Measurements from ENCODE around the gene SAAL1.

The SAAL1 gene

DNA sequence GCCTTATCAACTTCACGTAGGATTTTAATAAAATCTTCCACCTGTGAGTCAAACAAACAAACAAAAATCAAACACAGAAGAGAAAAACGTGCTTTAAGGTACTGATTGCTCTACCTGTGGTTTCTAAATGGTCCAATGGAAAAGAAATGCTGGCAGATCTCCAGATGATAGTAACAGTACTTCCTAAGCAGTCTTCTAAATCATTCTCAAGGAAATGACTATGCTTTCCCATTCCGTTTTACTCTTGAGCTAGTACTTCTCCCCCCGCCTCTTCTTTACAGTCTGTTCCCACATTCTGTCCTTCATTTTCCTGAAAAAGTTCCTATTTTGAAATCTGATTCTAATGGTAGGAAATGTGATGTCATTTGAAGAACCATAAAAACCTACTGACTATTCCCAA lies 25.4 kb downstream of the SAAL1 start:
- no peak for DNase-seq

DNA sequence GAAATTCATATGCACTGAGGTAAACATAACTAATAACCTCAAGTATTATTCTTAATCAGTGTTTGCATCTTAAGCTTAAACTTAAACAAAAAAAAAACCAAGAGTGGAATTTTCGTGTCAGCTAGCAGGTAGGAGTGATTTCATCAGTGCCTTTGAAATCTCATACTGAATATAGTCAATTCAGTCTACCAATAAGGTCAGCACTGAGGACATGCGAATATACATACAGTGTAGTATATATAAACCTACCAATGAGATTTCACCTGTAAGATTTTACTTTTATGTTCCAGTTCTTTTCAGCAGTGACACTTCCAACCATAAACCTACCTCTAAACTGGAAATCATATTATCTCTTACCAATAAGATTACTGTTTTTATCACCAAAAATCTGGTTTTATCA lies 27.0 kb downstream of the SAAL1 start:
- no peak for DNase-seq

DNA sequence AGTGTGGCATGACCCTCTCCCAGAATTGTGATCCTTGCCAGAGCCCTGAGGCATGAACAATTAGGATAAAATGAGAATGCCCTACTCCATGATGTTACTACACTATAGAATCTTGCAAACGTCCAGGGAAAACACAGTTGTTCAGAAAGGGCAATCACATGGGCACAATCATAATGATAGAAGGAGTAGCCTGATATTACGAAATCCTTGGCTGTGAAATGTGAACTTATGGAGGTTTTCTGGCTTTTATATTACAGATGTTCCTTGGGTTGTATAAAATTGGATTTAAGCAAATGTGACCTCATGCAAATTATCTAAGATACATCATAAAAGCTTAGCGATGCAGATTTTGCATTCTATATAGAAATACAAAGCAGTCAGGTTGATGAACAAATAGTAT lies 30.4 kb downstream of the SAAL1 start:
- no peak for DNase-seq

- DNase-seq: no peak
These were observed 34.7 kb downstream of the SAAL1 start for GRCh38 chr11:18071098-18071705.

GRCh38 chr11:18067372-18067771 lies 38.5 kb downstream of the SAAL1 start:
- no peak for DNase-seq

DNA sequence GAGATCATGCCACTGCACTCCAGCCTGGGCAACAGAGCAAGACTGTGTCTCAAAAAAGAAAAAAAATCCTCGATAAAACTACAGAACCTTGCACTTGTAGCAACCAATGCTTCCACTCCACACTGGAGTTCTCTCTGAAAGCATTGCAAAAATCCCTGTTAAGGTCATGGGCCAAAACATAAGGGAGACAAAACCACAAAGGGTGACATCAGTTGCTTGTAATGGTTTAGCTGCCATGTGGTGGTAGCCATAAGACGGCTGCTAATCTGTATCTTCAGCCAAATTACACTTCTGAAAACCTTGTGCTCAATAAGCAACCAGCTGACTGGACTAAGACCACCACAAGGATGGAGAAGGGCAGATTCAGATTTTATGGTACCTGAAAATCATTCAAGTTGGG lies 39.3 kb downstream of the SAAL1 start:
- DNase-seq: no peak

GRCh38 chr11:18065572-18065971 lies 40.3 kb downstream of the SAAL1 start:
- no peak for DNase-seq

GRCh38 chr11:18064450-18065054 lies 41.3 kb downstream of the SAAL1 start:
- no peak for DNase-seq

DNA sequence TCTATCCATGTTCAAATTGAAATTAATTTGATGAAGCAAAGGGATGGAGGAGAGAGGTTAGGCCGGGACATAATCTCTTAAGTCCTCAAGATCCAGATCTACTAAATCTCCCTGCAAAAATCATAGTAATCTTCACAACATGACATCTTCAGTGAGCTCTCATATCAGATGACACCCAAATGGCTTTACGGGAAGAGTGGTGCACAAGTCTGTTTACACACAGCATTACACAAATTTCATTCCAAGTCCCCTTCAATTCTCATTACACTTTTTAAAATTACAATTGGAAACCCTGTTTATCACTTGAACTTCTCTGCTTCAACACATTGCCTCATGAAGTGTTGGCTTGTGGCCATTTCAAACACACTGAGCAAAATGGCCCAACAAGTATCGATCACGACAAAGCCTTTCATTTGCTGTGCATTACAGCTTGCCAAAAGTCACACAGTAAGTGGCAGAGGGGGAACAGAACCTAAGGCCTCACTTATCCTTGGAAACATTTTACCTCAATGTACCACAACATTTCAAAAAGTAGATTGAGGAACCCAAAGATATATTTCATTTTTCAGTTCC lies 41.9 kb downstream of the SAAL1 start:
- DNase-seq: no peak

DNA sequence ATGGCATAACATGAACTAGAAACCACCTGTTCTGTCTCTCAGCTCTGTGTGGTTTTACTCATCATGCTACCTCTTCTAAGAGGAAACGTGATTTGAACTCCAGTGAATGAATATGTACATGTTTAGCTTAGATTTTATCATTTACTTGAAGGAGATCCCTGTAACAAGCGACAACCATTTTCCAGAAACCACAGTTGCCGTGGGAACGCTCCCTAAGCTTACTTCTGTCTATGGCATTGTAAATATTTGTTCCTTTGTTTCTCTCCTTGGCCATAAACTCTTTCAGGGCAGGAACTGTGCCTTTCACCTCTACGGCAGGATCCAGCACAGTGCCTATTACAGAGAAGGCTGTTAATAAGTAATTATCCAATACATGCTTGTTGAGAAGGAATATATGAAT lies 42.8 kb downstream of the SAAL1 start:
- DNase-seq: no peak

DNA sequence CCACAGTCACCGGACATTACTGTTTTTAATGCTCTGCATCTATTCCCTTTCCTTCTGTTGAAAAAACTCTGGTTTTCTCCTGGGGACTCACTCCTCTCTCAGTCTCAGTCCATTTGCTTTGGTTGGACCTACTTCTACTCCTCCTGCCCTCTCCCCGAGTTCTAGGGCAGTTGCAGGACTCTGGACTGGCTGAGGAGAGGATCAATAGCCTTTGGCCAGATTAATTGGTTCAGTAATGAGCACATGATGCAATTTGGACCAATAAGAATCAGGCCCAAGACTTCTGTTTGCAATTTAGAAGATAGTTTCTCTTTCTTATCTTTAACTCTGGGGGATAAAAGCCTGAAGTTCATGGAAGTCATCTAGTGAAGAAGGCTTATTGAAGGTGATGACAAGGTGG lies 44.5 kb downstream of the SAAL1 start:
- DNase-seq: no peak

GRCh38 chr11:18056561-18057181 lies 49.2 kb downstream of the SAAL1 start:
- DNase-seq: no peak

DNA sequence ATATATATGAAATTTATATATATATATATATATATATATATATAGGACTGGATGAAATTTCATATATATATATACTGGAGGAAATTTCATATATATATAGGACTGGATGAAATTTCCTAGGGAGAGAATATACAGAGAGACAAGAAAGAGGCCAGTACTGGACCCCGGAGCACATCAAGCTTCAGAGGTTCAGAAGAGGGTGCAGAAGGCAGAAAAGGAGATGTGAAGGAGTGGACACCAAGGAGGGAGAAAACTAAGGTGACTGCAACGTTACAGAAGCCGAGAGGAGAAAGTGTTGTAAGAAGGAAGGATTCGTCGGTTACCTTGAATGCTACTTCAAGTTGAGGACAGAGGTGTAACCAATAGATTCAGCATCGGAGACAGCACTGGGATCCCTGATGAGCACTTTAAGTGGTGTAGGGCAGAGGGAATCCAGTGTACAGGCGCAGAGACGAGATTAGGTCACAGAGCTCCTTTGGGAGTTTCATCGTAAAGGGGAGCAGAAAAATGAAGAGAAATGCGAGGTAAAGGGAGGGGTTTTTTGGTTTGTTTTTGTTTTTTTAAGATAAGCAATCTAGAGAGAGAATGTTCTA lies 51.3 kb downstream of the SAAL1 start:
- DNase-seq: no peak

GRCh38 chr11:18050848-18051247 lies 55.0 kb downstream of the SAAL1 start:
- DNase-seq: no peak

DNA sequence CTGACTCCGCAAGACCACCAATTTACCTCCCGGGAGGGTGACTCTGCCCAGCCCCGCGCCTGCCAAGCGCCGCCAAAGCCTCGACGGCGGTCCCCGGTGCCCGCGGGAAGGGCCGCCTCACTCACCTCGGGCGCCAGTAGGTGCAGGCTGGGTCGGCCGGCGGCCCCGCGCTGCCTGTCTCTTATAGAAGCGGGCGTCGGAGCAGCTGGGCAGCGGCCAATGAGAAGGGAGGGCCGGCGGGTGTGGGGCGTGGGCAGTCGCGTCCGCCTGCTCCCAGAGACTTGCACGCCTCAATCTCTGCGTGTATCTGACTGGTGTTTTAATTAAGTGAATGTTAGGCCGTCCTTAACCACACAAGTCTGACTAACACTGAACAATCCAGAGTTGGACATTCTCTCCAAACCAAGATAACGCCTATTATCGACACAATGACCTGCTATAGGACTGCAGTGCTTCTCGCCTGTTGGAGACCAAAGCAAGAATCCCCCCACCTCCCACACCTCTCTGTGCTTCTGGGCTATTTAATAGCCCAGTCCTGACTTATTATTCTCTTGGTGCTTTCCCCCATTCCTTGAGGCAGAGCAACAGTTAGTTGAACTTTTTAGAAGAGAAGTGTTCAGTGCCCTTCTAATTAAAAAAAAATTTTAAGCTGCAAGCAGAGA lies 59.6 kb downstream of the SAAL1 start, which contains the start of gene TPH1:
Gene TPH1, minus strand, starts transcription at position 154 of the 662 bp plus-strand sequence. CDS start 5,507 bp downstream, outside the sequence.
- no peak for DNase-seq

GRCh38 chr11:18036456-18036855 lies 69.4 kb downstream of the SAAL1 start:
- no peak for DNase-seq

Data from CD4-positive, alpha-beta T cell treated with Interleukin-21 for 1 hour (primary cell).